Natural killer cell (primary cell): ENCODE measurements around the gene RNF13. TPM values are rescaled to one million over a fixed set of nuclear protein-coding genes. Genes with fewer than 3 reads are reported as not detected.

ENCODE experiments used
- ATAC-seq, 3 donors: fragments of 150-1000 bp in 2 of 3; fragments of 200-7000 bp in 1 of 3; cut with Tn5 transposase; 1 replicate in 1 of 3; 2 replicates in 2 of 3; pipeline ENCODE4 v1.10.0; 2021; ENCODE audit warnings: mild to moderate bottlenecking in 2 of 3, moderate library complexity in 2 of 3
- DNase-seq, 2 donors: peaks; one replicate each; pipeline versions ENCODE4 v3.0.0 to v3.0.0-alpha.2; 2013 to 2021; ENCODE audit warnings: mixed read lengths in 1 of 2
- H3K27ac ChIP-seq: one replicate; pipeline ENCODE4 v1.5.1; 2013; ENCODE audit warnings: mild to moderate bottlenecking, low read length
- H3K27me3 ChIP-seq: one replicate; pipeline ENCODE4 v1.6.1; 2013; ENCODE audit warnings: low read length; ENCODE audit not compliant: control insufficient read depth, insufficient read depth
- H3K36me3 ChIP-seq: one replicate; pipeline ENCODE4 v1.6.1; 2013; ENCODE audit warnings: low read length; ENCODE audit not compliant: control insufficient read depth, insufficient read depth
- H3K4me1 ChIP-seq: one replicate; pipeline ENCODE4 v1.6.1; 2013; ENCODE audit warnings: low read length; ENCODE audit not compliant: control insufficient read depth, insufficient read depth
- H3K4me3 ChIP-seq: one replicate; pipeline ENCODE4 v1.5.1; 2013; ENCODE audit warnings: low read length
- H3K9me3 ChIP-seq: one replicate; pipeline ENCODE4 v1.6.1; 2013; ENCODE audit warnings: low read length; ENCODE audit not compliant: control insufficient read depth, insufficient read depth
- H3K27ac Mint-ChIP-seq, 2 donors: one replicate each; pipeline ENCODE4 v1.8.0; 2022; ENCODE audit warnings: mild to moderate bottlenecking in 2 of 2, mixed read lengths in 2 of 2, moderate library complexity in 1 of 2
- H3K27me3 Mint-ChIP-seq, 2 donors: one replicate each; pipeline ENCODE4 v1.8.0; 2022; ENCODE audit warnings: low read depth in 2 of 2, mixed read lengths in 2 of 2
- H3K36me3 Mint-ChIP-seq: one replicate; pipeline ENCODE4 v1.8.0; 2022; ENCODE audit warnings: mixed read lengths
- H3K4me1 Mint-ChIP-seq, 2 donors: one replicate each; pipeline ENCODE4 v1.8.0; 2022; ENCODE audit warnings: mixed read lengths in 2 of 2
- H3K4me3 Mint-ChIP-seq: one replicate; pipeline ENCODE4 v1.8.0; 2022; ENCODE audit warnings: mild to moderate bottlenecking, moderate library complexity, mixed read lengths
- H3K9me3 Mint-ChIP-seq, 2 donors: one replicate each; pipeline ENCODE4 v1.8.0; 2022; ENCODE audit warnings: mixed read lengths in 2 of 2
- WGBS: methylation state at CpG from one replicate; pipeline ENCODE4 v1.1.7; 2013; ENCODE audit warnings: missing lambda C conversion rate; ENCODE audit not compliant: insufficient coverage; 5-methylcytosine and 5-hydroxymethylcytosine counted together
- intact Hi-C: fragments of 100-400 bp; cut with micrococcal nuclease; formaldehyde crosslinking; loops from one replicate; pipeline ENCODE4 v1.14.2; 2022
- total RNA-seq, 4 donors: library from RNA; stranded (reverse); fragments of 120-200 nt in 1 of 4; gene quantifications; one replicate each; pipeline versions ENCODE4 v1.2.3 to v1.2.4, GENCODE V29; 2013 to 2022
- TF ChIP-seq, protein P1 (sequence below): fragments of 200-600 bp; IDR thresholded peaks from one replicate; pipeline ENCODE4 v1.8.0; 2022; ENCODE audit warnings: antibody characterized with exemption

Gene RNF13
- total RNA-seq, 3 donors from 2014 or later (not counting 1 experiment from before 2014, with no cell fraction given), result 57.4 to 69.7 (median 66.6) TPM

GRCh38 chr3:149963485-149963884 is 150.5 kb downstream of the RNF13 start:
- Mint-ChIP-seq H3K4me3 (no peak overlapping the region), H3K36me3 (no peaks in the 10 kb centered on the region), H3K27ac (no peak overlapping the region), H3K27me3 (no peaks in the 10 kb centered on the region), H3K9me3 (no peaks in the 10 kb centered on the region), H3K4me1 (peaks cover 0 to 5% of the 10 kb centered on the region in 2 donors)
- intact Hi-C loops, result no loop called here
- TF ChIP-seq, protein P1, sequence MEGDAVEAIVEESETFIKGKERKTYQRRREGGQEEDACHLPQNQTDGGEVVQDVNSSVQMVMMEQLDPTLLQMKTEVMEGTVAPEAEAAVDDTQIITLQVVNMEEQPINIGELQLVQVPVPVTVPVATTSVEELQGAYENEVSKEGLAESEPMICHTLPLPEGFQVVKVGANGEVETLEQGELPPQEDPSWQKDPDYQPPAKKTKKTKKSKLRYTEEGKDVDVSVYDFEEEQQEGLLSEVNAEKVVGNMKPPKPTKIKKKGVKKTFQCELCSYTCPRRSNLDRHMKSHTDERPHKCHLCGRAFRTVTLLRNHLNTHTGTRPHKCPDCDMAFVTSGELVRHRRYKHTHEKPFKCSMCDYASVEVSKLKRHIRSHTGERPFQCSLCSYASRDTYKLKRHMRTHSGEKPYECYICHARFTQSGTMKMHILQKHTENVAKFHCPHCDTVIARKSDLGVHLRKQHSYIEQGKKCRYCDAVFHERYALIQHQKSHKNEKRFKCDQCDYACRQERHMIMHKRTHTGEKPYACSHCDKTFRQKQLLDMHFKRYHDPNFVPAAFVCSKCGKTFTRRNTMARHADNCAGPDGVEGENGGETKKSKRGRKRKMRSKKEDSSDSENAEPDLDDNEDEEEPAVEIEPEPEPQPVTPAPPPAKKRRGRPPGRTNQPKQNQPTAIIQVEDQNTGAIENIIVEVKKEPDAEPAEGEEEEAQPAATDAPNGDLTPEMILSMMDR, result no peak
- Histone ChIP-seq H3K4me3 (no peak overlapping the region), H3K27ac (no peak overlapping the region), H3K27me3 (no peaks in the 10 kb centered on the region), H3K9me3 (no peaks in the 10 kb centered on the region), H3K36me3 (no peaks in the 10 kb centered on the region), H3K4me1 (no peaks in the 10 kb centered on the region)
- DNase-seq (no peak), ATAC-seq (no peak)
- WGBS, result no CpG with 5 or more reads among the region's 2 CpGs

GRCh38 chr3:149964291-149964690 is 151.3 kb downstream of the RNF13 start:
- ATAC-seq (no peak), DNase-seq (no peak)
- no peaks in the 10 kb centered on the region for H3K9me3 ChIP-seq
- H3K4me3 ChIP-seq, result no peak overlapping the region
- H3K27me3 ChIP-seq, result no peaks in the 10 kb centered on the region
- TF ChIP-seq, protein P1, result no peak
- Mint-ChIP-seq H3K4me1 (peaks cover 5 to 7% of the 10 kb centered on the region in 2 donors), H3K27me3 (peaks cover 0 to 3% of the 10 kb centered on the region in 2 donors), H3K4me3 (no peak overlapping the region), H3K9me3 (no peaks in the 10 kb centered on the region), H3K27ac (no peak overlapping the region), H3K36me3 (no peaks in the 10 kb centered on the region)
- H3K27ac ChIP-seq, result no peak overlapping the region
- intact Hi-C loops, result no loop called here
- H3K4me1 ChIP-seq, result no peaks in the 10 kb centered on the region
- no peaks in the 10 kb centered on the region for H3K36me3 ChIP-seq

GRCh38 chr3:149965278-149965677 is 152.3 kb downstream of the RNF13 start:
- ATAC-seq (no peak), DNase-seq (no peak)
- TF ChIP-seq, protein P1, result no peak
- no peaks in the 10 kb centered on the region for H3K27me3 ChIP-seq
- peaks cover 6% of the 10 kb centered on the region for H3K4me1 ChIP-seq
- no peak overlapping the region for H3K4me3 Mint-ChIP-seq
- no peaks in the 10 kb centered on the region for H3K9me3 ChIP-seq
- H3K36me3 ChIP-seq, result no peaks in the 10 kb centered on the region
- H3K4me1 Mint-ChIP-seq, result peaks cover 12 to 14% of the 10 kb centered on the region in 2 donors
- H3K27ac Mint-ChIP-seq, result no peak overlapping the region
- no peaks in the 10 kb centered on the region for H3K36me3 Mint-ChIP-seq
- H3K4me3 ChIP-seq, result no peak overlapping the region
- intact Hi-C loops, result no loop called here
- H3K27ac ChIP-seq, result no peak overlapping the region
- H3K9me3 Mint-ChIP-seq, result no peaks in the 10 kb centered on the region
- H3K27me3 Mint-ChIP-seq, result peaks cover 0 to 9% of the 10 kb centered on the region in 2 donors

DNA sequence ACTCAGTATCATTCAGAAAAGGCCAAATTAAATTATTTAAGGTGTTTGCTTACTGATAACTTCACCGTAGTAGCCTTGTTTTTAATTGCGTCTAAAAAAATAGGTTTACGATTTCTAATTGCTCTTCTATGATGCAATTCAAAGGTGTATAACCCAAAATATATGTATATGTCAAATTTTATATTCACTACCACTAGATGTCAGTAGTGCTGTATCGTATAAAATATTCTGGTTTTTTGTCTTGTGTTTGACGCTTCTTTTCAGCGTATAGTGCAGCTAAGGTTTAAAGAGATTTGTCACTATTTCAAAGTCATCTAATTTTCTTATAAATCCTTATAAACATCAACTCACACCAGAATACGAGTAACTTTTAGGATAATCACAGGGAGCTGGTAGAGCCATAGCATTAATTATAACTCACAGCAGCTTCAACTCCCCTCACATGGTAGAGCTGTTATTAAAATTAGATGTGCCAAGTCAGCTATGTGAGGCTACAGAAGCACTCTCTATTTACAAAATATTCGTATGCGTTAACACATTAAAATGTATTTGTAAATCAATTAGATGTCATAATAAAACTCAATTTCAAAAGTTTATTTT is 154.2 kb downstream of the RNF13 start:
- no CpG with 5 or more reads among the region's 9 CpGs for WGBS
- ATAC-seq (no peak), DNase-seq (peak in 1 of 2 donors; percentile 70)
- intact Hi-C loops, result loop anchor here (1.0 to 2.0 kb wide), 3 partner anchors 217 to 532 kb away; no protein-coding TSS in a partner anchor
- no peaks in the 10 kb centered on the region for H3K36me3 ChIP-seq
- H3K27me3 ChIP-seq, result peaks cover 9% of the 10 kb centered on the region
- peaks cover 11% of the 10 kb centered on the region for H3K4me1 ChIP-seq
- peaks cover 8 to 14% of the 10 kb centered on the region in 2 donors for H3K27me3 Mint-ChIP-seq
- H3K9me3 Mint-ChIP-seq, result no peaks in the 10 kb centered on the region
- H3K4me1 Mint-ChIP-seq, result peaks cover 20 to 23% of the 10 kb centered on the region in 2 donors
- H3K36me3 Mint-ChIP-seq, result no peaks in the 10 kb centered on the region
- H3K27ac ChIP-seq, result no peak overlapping the region
- H3K9me3 ChIP-seq, result no peaks in the 10 kb centered on the region
- peak overlapping the region; percentile 50 for H3K4me3 Mint-ChIP-seq
- TF ChIP-seq, protein P1, result peak; percentile 73
- no peak overlapping the region for H3K4me3 ChIP-seq
- H3K27ac Mint-ChIP-seq, result no peak overlapping the region
